Duodenal mucosa (tissue), 2 donors: Measurements from ENCODE around the gene OXER1.

Experiments
- H3K27ac ChIP-seq: one replicate; pipeline ENCODE4 v1.7.0; 2013; ENCODE audit warnings: low read depth, low read length
- H3K27me3 ChIP-seq, 2 donors: one replicate each; pipeline ENCODE4 v1.7.0; 2013; ENCODE audit warnings: low read length in 2 of 2, control low read depth in 1 of 2; ENCODE audit not compliant: insufficient read depth in 2 of 2, control insufficient read depth in 1 of 2
- H3K36me3 ChIP-seq, 2 donors: one replicate each; pipeline ENCODE4 v1.7.0; 2013; ENCODE audit warnings: low read length in 2 of 2, control low read depth in 1 of 2; ENCODE audit not compliant: insufficient read depth in 2 of 2, control insufficient read depth in 1 of 2
- H3K4me1 ChIP-seq, 2 donors: one replicate each; pipeline ENCODE4 v1.7.0; 2013; ENCODE audit warnings: low read length in 2 of 2, control low read depth in 1 of 2; ENCODE audit not compliant: insufficient read depth in 2 of 2, control insufficient read depth in 1 of 2
- H3K4me3 ChIP-seq, 2 donors: one replicate each; pipeline ENCODE4 v1.7.0; 2013; ENCODE audit warnings: low read length in 2 of 2, low read depth in 1 of 2
- H3K9ac ChIP-seq, 2 donors: one replicate each; pipeline ENCODE4 v1.7.0; 2013; ENCODE audit warnings: low read length in 2 of 2, low read depth in 1 of 2
- H3K9me3 ChIP-seq, 2 donors: one replicate each; pipeline ENCODE4 v1.7.0; 2013; ENCODE audit warnings: low read length in 2 of 2, control low read depth in 1 of 2; ENCODE audit not compliant: control insufficient read depth in 1 of 2

The OXER1 gene

GRCh38 chr2:42787424-42787787 is 23.5 kb upstream of the OXER1 start:
- peaks cover 34 to 44% of the 10 kb centered on the region in 2 donors for H3K4me1 ChIP-seq

GRCh38 chr2:42786561-42787345 is 22.8 kb upstream of the OXER1 start:
- Histone ChIP-seq H3K4me3 (no peak overlapping the region), H3K27me3 (no peaks in the 10 kb centered on the region), H3K9me3 (no peaks in the 10 kb centered on the region), H3K36me3 (peaks cover 0 to 6% of the 10 kb centered on the region in 2 donors), H3K9ac (no peak overlapping the region), H3K27ac (no peak overlapping the region), H3K4me1 (peaks cover 32 to 41% of the 10 kb centered on the region in 2 donors)

More at GRCh38 chr2:42787424-42787787, 23.5 kb upstream of the OXER1 start:
- H3K27ac ChIP-seq = no peak overlapping the region
- peaks cover 0 to 6% of the 10 kb centered on the region in 2 donors for H3K36me3 ChIP-seq
- no peak overlapping the region for H3K4me3 ChIP-seq
- no peaks in the 10 kb centered on the region for H3K9me3 ChIP-seq
- H3K27me3 ChIP-seq = no peaks in the 10 kb centered on the region
- no peak overlapping the region for H3K9ac ChIP-seq

- H3K4me1 ChIP-seq = peaks cover 22 to 31% of the 10 kb centered on the region in 2 donors
- H3K4me3 ChIP-seq = no peak overlapping the region
- H3K36me3 ChIP-seq = peaks cover 0 to 6% of the 10 kb centered on the region in 2 donors
- H3K9me3 ChIP-seq = no peaks in the 10 kb centered on the region
- H3K27me3 ChIP-seq = no peaks in the 10 kb centered on the region
- H3K9ac ChIP-seq = no peak overlapping the region
- H3K27ac ChIP-seq = no peak overlapping the region
These were observed 20.4 kb upstream of the OXER1 start for GRCh38 chr2:42784204-42784880.

GRCh38 chr2:42783511-42783910 is 19.6 kb upstream of the OXER1 start:
- Histone ChIP-seq H3K27ac (no peak overlapping the region), H3K27me3 (no peaks in the 10 kb centered on the region), H3K9ac (no peak overlapping the region), H3K4me1 (peaks cover 22 to 29% of the 10 kb centered on the region in 2 donors), H3K36me3 (peaks cover 0 to 7% of the 10 kb centered on the region in 2 donors), H3K4me3 (no peak overlapping the region), H3K9me3 (peaks cover 0 to 2% of the 10 kb centered on the region in 2 donors)

- peaks cover 0 to 6% of the 10 kb centered on the region in 2 donors for H3K9me3 ChIP-seq
- peaks cover 9% of the 10 kb centered on the region in 2 donors for H3K4me1 ChIP-seq
- no peak overlapping the region for H3K4me3 ChIP-seq
- H3K36me3 ChIP-seq = peaks cover 0 to 12% of the 10 kb centered on the region in 2 donors
- H3K27me3 ChIP-seq = no peaks in the 10 kb centered on the region
- no peak overlapping the region for H3K9ac ChIP-seq
- H3K27ac ChIP-seq = no peak overlapping the region
These were observed 17.2 kb upstream of the OXER1 start for GRCh38 chr2:42781181-42781580.

- no peaks in the 10 kb centered on the region for H3K27me3 ChIP-seq
- H3K27ac ChIP-seq = no peak overlapping the region
- H3K4me1 ChIP-seq = no peaks in the 10 kb centered on the region
- H3K4me3 ChIP-seq = no peak overlapping the region
- no peak overlapping the region for H3K9ac ChIP-seq
- peaks cover 0 to 6% of the 10 kb centered on the region in 2 donors for H3K9me3 ChIP-seq
- H3K36me3 ChIP-seq = peaks cover 0 to 12% of the 10 kb centered on the region in 2 donors
These were observed 14.2 kb upstream of the OXER1 start for GRCh38 chr2:42777883-42778805.

- H3K27me3 ChIP-seq = no peaks in the 10 kb centered on the region
- H3K9ac ChIP-seq = no peak overlapping the region
- H3K4me3 ChIP-seq = no peak overlapping the region
- no peak overlapping the region for H3K27ac ChIP-seq
- H3K9me3 ChIP-seq = peaks cover 0 to 6% of the 10 kb centered on the region in 2 donors
- peaks cover 0 to 5% of the 10 kb centered on the region in 2 donors for H3K36me3 ChIP-seq
- no peaks in the 10 kb centered on the region for H3K4me1 ChIP-seq
These were observed 11.9 kb upstream of the OXER1 start for GRCh38 chr2:42775810-42776209.

GRCh38 chr2:42775186-42775585 is 11.3 kb upstream of the OXER1 start:
- Histone ChIP-seq H3K36me3 (peaks cover 0 to 5% of the 10 kb centered on the region in 2 donors), H3K9me3 (peaks cover 0 to 6% of the 10 kb centered on the region in 2 donors), H3K4me1 (no peaks in the 10 kb centered on the region), H3K27me3 (no peaks in the 10 kb centered on the region), H3K27ac (no peak overlapping the region), H3K4me3 (no peak overlapping the region), H3K9ac (no peak overlapping the region)

GRCh38 chr2:42771546-42772153 is 7.7 kb upstream of the OXER1 start:
- no peak overlapping the region for H3K27ac ChIP-seq
- no peak overlapping the region for H3K9ac ChIP-seq
- H3K27me3 ChIP-seq = no peaks in the 10 kb centered on the region
- H3K4me1 ChIP-seq = no peaks in the 10 kb centered on the region
- H3K9me3 ChIP-seq = no peaks in the 10 kb centered on the region
- H3K36me3 ChIP-seq = peaks cover 0 to 7% of the 10 kb centered on the region in 2 donors
- H3K4me3 ChIP-seq = no peak overlapping the region
